RWPE1 (cell line): ENCODE measurements around the gene NAALADL2.

ENCODE experiments used
- CTCF ChIA-PET: fragments of 350-600 bp; sonication (Branson Sonifier 250); formaldehyde crosslinking; extraction: SDS; loops from one replicate; lab custom pipeline; 2021; lab: Yijun Ruan, JAX
- POLR2A ChIA-PET: fragments of 400-600 bp; formaldehyde crosslinking; extraction: SDS; loops from one replicate; lab custom pipeline; 2020; ENCODE audit warnings: antibody characterized with exemption; ENCODE audit not compliant: low non-redundant PET; lab: Yijun Ruan, JAX
- DNase-seq: peaks from one replicate; pipeline ENCODE4 v3.0.0; 2012; ENCODE audit warnings: low spot score
- H3K27ac ChIP-seq: fragments of 450-650 bp; 2 replicates; pipeline ENCODE4 v1.5.1; 2017
- TF ChIP-seq, protein P1 (sequence below): fragments of 450-650 bp; conservative IDR thresholded peaks from 2 replicates; pipeline ENCODE4 v1.5.1; 2017; ENCODE audit warnings: low read depth, mild to moderate bottlenecking

The NAALADL2 gene

DNA sequence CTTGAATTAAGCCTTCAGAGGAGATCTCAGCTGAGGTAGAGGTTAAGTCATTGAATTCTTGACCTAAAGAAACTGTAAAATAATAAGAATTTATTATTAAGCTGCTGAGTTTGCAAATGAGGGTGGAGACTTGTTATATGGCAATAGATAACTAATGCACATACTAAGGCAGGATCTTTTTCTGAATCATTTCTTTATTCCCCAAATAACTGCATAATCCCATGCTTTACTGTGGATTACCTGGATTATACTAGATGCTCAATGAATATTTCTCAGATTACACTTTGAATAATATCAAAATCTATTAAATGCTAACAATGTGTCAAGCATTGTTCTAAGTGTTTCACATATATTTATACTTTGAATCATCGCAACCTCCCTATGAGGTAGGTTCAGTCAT lies 532.5 kb downstream of the NAALADL2 start:
- TF ChIP-seq, protein P1, sequence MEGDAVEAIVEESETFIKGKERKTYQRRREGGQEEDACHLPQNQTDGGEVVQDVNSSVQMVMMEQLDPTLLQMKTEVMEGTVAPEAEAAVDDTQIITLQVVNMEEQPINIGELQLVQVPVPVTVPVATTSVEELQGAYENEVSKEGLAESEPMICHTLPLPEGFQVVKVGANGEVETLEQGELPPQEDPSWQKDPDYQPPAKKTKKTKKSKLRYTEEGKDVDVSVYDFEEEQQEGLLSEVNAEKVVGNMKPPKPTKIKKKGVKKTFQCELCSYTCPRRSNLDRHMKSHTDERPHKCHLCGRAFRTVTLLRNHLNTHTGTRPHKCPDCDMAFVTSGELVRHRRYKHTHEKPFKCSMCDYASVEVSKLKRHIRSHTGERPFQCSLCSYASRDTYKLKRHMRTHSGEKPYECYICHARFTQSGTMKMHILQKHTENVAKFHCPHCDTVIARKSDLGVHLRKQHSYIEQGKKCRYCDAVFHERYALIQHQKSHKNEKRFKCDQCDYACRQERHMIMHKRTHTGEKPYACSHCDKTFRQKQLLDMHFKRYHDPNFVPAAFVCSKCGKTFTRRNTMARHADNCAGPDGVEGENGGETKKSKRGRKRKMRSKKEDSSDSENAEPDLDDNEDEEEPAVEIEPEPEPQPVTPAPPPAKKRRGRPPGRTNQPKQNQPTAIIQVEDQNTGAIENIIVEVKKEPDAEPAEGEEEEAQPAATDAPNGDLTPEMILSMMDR: no peak
- POLR2A ChIA-PET: no interaction called here
- H3K27ac ChIP-seq: no peak overlapping the region
- CTCF ChIA-PET: interaction anchor here (0.5 kb wide), 1 partner anchor 1427 kb away, joined by 3 read pairs; no protein-coding TSS in a partner anchor
- no peak for DNase-seq

DNA sequence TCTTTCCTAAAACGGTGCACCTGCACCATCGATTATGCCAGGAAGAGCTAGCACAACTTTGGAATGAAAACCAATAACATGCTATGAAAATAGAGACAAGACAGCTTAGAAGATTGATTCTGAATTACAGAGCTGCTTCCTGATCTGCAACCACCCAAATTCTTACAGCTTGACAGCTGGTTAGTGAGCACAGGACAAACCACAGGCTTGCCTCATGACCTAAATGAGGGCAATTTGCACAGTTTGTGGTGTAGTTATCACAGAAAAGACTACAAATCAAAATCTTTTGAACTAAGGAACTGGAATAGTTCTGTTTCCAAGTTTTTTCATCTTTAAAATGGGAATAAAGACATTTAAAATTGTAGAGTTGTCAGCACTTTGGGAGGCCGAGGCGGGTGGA lies 533.5 kb downstream of the NAALADL2 start:
- POLR2A ChIA-PET: no interaction called here
- no peak for DNase-seq
- H3K27ac ChIP-seq: no peak overlapping the region
- CTCF ChIA-PET: interaction anchor here (0.6 kb wide), 1 partner anchor 1850 kb away, joined by 3 read pairs; no protein-coding TSS in a partner anchor
- TF ChIP-seq, protein P1: no peak

DNA sequence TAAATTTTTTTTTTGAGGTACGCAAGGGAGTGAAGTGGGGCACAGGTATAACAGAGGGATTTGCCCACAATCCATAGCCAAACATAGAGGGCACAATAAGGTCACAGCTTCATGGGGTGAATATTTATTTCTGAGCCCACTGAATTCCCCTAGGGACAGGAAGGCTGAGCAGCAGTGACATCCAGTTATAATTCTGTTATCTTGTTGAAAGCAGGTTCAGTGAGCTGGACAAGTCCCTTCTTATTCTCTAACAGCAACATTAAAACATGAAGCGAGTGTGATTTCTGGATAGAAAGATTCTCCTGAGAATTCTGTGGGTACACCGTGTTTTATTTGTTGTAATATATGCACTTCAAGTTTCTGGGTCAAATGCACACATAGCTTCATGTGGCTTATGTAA lies 538.2 kb downstream of the NAALADL2 start:
- TF ChIP-seq, protein P1: no peak
- DNase-seq: no peak
- POLR2A ChIA-PET: no interaction called here
- CTCF ChIA-PET: interaction anchor here (0.7 kb wide), 1 partner anchor 10 kb away, joined by 3 read pairs; no protein-coding TSS in a partner anchor
- no peak overlapping the region for H3K27ac ChIP-seq

DNA sequence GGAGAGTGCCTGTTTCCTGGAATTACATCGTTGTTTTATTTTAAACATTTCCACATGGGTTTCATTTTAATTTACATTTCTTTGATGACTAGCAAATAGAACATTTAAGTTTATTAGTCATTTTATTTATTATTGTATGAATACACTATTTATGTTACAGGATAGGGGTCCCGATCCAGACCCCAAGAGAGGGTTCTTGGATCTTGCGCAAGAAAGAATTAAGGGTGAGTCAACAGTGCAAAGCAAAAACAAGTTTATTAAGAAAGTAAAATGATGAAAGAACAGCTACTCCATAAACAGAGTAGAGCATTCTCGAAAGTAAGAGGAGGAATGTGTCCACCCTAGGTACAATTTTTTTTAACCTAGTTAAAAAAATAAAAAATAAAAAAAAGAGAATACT lies 539.5 kb downstream of the NAALADL2 start:
- no peak overlapping the region for H3K27ac ChIP-seq
- DNase-seq: no peak
- ChIA-PET POLR2A (no interaction called here), CTCF (no interaction called here)
- TF ChIP-seq, protein P1: no peak

DNA sequence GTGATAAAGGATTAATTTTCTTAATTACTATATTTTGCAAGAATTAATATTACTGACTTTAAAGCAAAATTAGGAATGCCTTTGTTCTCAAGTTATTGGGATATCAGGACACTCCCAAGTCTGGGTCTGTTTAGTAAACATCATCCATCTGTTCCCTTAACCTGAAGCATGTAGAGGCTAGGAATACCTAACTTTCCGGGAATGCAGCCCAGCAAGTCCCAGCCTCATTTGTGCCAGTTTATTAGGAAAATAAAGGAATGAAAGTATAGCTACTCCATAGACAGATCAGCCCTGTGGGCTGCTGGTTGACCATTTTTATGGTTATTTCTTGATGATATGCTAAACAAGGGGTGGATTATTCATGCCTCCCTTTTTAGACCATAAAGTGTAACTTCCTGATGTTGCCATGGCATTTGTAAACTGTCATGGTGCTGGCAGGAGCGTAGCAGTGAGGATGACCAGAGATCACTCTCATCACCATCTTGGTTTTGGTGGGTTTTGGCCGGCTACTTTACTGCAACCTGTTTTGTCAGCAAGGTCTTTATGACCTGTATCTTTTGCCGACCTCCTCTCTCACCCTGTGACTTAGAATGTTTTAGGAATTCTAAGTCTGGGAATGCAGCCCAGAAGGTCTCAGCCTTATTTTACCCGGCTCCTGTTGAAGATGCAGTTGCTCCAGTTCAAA lies 540.2 kb downstream of the NAALADL2 start:
- CTCF ChIA-PET: no interaction called here
- H3K27ac ChIP-seq: no peak overlapping the region
- POLR2A ChIA-PET: no interaction called here
- DNase-seq: no peak
- TF ChIP-seq, protein P1: no peak

DNA sequence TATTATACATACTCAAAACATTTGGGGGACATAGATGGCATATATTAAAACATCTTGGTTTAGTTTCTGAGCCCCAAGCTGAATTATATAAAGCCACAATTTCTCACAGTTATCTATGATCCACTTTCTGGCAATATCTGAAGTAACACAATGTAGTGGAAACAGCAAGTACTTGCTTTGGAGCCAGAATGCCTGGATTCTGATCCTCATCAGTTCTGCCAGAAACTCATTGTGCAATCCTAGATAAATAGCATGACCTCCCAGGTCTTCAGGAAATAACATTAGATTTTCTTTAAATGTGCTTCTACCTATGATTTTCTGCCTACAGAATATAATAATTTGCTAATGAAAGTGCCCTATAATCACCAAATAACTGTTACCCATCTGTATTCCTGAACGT lies 544.9 kb downstream of the NAALADL2 start:
- TF ChIP-seq, protein P1: no peak
- H3K27ac ChIP-seq: no peak overlapping the region
- ChIA-PET CTCF (no interaction called here), POLR2A (no interaction called here)
- DNase-seq: no peak
